H1 (cell line): ENCODE measurements around the gene EMC10.

ENCODE experiments used
- CREB1 ChIP-seq: IDR thresholded peaks from 2 replicates; pipeline ENCODE4 v1.6.1; 2012; ENCODE audit warnings: inconsistent platforms
- CTCF ChIP-seq, 3 experiments: IDR thresholded peaks; 1 replicate in 2 of 3; 2 replicates in 1 of 3; pipeline versions ENCODE4 v1.5.1 to v1.6.1; 2011; ENCODE audit warnings: low read length in 3 of 3, mild to moderate bottlenecking in 3 of 3, inconsistent platforms in 2 of 3, low read depth in 1 of 3, moderate library complexity in 1 of 3; ENCODE audit not compliant: insufficient read depth in 1 of 3; ENCODE audit errors: control extremely low read depth in 1 of 3
- EGR1 ChIP-seq: IDR thresholded peaks from 2 replicates; pipeline ENCODE4 v1.6.1; 2011; ENCODE audit warnings: low read depth, low read length, borderline replicate concordance
- EP300 ChIP-seq, 2 experiments: IDR thresholded peaks; 1 replicate in 1 of 2; 2 replicates in 1 of 2; pipeline ENCODE4 v1.6.1; 2011 to 2012; ENCODE audit warnings: low read depth in 2 of 2, low read length in 2 of 2, mild to moderate bottlenecking in 2 of 2, borderline replicate concordance in 1 of 2, inconsistent platforms in 1 of 2, moderate library complexity in 1 of 2
- MAFK ChIP-seq: IDR thresholded peaks from 2 replicates; pipeline ENCODE4 v1.6.1; 2012; ENCODE audit warnings: low read depth, mild to moderate bottlenecking, improper control_type of control experiment, low read length
- NANOG ChIP-seq: IDR thresholded peaks from 2 replicates; pipeline ENCODE4 v1.6.1; 2011; ENCODE audit warnings: low read length, low read depth, mild to moderate bottlenecking, inconsistent platforms; ENCODE audit not compliant: insufficient read depth, poor library complexity, severe bottlenecking
- NRF1 ChIP-seq: IDR thresholded peaks from 2 replicates; pipeline ENCODE4 v1.6.1; 2011; ENCODE audit warnings: mild to moderate bottlenecking, low read depth, low read length, improper control_type of control experiment
- POLR2A ChIP-seq, 2 experiments: IDR thresholded peaks; 1 replicate in 1 of 2; 2 replicates in 1 of 2; pipeline ENCODE4 v1.6.1; 2011; ENCODE audit warnings: low read depth in 2 of 2, low read length in 2 of 2, mild to moderate bottlenecking in 2 of 2; ENCODE audit errors: control extremely low read depth in 1 of 2
- POLR2AphosphoS5 ChIP-seq: IDR thresholded peaks from 2 replicates; pipeline ENCODE4 v1.6.1; 2011; ENCODE audit warnings: low read depth, low read length
- RAD21 ChIP-seq, 2 experiments: IDR thresholded peaks in 1 of 2; conservative IDR thresholded peaks in 1 of 2; 2 replicates each; pipeline ENCODE4 v1.6.1; 2011; ENCODE audit warnings: low read depth in 2 of 2, low read length in 2 of 2, improper control_type of control experiment in 1 of 2, inconsistent platforms in 1 of 2, mild to moderate bottlenecking in 1 of 2, moderate library complexity in 1 of 2

DNA sequence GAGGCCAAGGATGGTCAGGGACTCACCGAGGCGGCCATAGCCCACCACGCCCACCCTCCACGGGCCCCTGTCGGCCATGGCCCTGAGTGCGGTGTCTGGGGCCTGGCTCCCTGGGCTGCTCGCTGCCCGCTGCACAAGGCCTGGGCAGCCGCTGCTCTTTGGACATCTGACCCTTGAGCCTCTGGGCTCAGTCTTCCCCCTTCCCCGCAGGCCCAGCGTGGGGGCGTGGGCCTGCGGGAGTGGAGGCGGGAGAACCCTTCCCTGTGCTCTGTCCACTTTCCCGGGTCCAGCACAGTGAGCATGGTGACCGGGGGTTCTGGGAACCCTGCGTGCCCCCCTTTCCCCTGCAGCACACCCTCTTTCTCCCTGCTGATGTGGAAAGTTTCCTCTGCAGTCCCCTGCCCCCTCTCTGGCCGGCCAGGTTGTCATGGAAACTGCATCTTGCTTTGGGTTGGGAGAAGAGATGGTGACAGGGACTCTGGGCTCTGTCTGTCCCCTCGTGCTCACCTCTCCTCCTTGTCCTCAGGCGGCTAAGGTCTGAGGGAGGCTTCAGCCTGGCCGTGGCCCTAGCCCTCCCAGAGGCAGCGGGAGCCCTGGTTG lies 37.5 kb downstream of the EMC10 start, which contains the start of gene ASPDH:
- no peak for TF ChIP-seq CTCF (IDR thresholded peaks at IDR 0.05; ENCODE audit: control extremely low read depth in 1 of 3, insufficient read depth in 1 of 3, low read depth in 1 of 3, low read length in 3 of 3)
- TF ChIP-seq EGR1 = no peak
- no peak for TF ChIP-seq POLR2A (IDR thresholded peaks at IDR 0.05; ENCODE audit: control extremely low read depth in 1 of 2, low read depth in 2 of 2, low read length in 2 of 2)
- TF ChIP-seq EP300 (IDR thresholded peaks at IDR 0.05; ENCODE audit: borderline replicate concordance in 1 of 2, low read depth in 2 of 2, low read length in 2 of 2) = no peak
- no peak for TF ChIP-seq POLR2AphosphoS5
- no peak for TF ChIP-seq RAD21 (IDR thresholded peaks at IDR 0.05 in 1 of 2, conservative IDR thresholded peaks at IDR 0.05 in 1 of 2; ENCODE audit: low read depth in 2 of 2, low read length in 2 of 2)
- no peak for TF ChIP-seq CREB1
- TF ChIP-seq NRF1 = no peak
- no peak for TF ChIP-seq MAFK
- no peak for TF ChIP-seq NANOG
